Measurements from ENCODE around the gene ABCA2. TPM values are rescaled to one million over a fixed set of nuclear protein-coding genes. Genes with fewer than 3 reads are reported as not detected.
A peak's percentile ranks its signal among the peaks of the same experiment; 100 is the strongest.
"Not testable (repeated sequence)": the region's sequence is repeated elsewhere in the genome, so short reads cannot be mapped to it uniquely, and the experiment has no call there.

The ABCA2 gene
- total and polyA plus RNA-seq, 12 donors: 16.0 to 46.7 (median 28.1) TPM

DNA sequence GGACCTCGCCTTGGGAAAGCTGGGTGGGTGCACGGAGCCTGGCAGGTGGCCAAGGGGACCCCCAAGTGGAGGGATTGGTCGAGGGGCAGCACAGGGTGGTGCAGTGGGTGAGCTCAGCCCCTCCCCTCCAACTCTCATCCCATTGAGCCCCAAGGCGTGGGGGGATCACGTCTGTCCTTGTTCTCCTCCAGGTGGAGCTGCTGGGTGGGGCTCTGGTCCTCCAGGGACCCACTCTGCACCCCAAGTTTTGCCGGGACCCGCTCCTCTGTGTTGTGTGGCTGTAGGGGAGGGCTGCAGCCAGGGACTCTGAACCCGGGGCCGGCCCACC, 7.4 kb upstream of the ABCA2 start:
- intact Hi-C loops (cut with DNase I): loop anchor here in 9 of 10 donors (1.0 to 5.0 kb wide), 7 partner anchors 87 to 251 kb away; partner anchors contain the start of gene C8G (in 2 of the 9)
- no peaks in the 10 kb centered on the region for H3K9me3 ChIP-seq
- H3K4me3 ChIP-seq: no peak overlapping the region
- H3K36me3 ChIP-seq: peaks cover 0 to 34% (median 16%) of the 10 kb centered on the region in 9 donors
- peak in 5 of 8 donors; percentile 2 to 34 (median 14) for ATAC-seq
- H3K4me1 ChIP-seq: peaks cover 6 to 40% (median 11%) of the 10 kb centered on the region in 9 donors
- TF ChIP-seq, protein P1, sequence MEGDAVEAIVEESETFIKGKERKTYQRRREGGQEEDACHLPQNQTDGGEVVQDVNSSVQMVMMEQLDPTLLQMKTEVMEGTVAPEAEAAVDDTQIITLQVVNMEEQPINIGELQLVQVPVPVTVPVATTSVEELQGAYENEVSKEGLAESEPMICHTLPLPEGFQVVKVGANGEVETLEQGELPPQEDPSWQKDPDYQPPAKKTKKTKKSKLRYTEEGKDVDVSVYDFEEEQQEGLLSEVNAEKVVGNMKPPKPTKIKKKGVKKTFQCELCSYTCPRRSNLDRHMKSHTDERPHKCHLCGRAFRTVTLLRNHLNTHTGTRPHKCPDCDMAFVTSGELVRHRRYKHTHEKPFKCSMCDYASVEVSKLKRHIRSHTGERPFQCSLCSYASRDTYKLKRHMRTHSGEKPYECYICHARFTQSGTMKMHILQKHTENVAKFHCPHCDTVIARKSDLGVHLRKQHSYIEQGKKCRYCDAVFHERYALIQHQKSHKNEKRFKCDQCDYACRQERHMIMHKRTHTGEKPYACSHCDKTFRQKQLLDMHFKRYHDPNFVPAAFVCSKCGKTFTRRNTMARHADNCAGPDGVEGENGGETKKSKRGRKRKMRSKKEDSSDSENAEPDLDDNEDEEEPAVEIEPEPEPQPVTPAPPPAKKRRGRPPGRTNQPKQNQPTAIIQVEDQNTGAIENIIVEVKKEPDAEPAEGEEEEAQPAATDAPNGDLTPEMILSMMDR (IDR thresholded peaks at IDR 0.05): peak in 4 of 9 donors; percentile 20 to 45 (median 26)
- DNase-seq: no peak
- H3K27me3 ChIP-seq: no peaks in the 10 kb centered on the region
- 26 to 27% methylated on average over 9 of the region's 9 CpGs for WGBS, 2 donors
- peak overlapping the region in 1 of 10 donors; percentile 83 for H3K27ac ChIP-seq

DNA sequence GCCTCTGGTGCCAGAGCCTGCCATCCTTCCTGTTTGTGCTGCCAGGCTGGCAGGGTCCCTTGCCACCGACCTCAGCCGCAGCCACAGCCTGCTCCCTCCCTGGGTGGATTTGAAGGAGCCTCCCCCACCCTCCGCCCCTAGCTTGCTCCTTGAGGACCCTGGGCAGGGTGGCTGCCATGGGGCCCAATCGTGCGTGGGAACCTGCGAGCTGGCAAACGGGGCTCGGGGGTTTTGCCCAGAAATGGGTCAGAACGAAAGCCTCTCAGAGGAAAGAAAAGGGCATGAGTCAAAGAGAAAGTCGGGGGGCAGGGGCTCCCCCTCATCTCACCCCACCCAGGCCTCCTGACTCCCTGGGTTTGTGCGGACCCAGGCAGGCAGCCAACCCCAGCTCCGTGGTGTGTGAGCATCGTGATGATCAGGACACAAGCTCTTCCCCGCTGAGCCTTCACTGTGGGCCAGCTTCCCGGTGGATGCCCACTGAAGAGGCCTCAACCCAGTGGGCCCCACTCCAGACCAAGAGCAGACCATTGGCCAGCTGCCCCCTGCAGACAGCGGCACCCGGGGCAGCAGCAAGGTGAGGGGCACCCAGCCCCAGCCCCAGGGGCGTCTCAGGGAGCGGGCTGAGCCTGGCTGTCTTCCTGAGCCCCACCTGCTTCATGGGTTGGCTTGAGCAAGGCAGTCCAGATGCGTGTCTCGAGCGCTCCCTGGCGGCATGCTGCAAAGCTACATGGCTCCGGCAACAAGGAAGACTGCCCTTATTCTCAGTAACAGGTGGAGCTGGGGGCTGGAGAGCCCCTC, 6.9 kb upstream of the ABCA2 start:
- intact Hi-C loops (cut with DNase I): loop anchor here (1.0 to 5.0 kb wide), 7 partner anchors 86 to 250 kb away; partner anchors contain the start of gene C8G (in 4 of the 10)
- WGBS, 2 donors: 23 to 27% methylated on average over 24 of the region's 24 CpGs
- Histone ChIP-seq H3K4me1 (peaks cover 6 to 45% (median 11%) of the 10 kb centered on the region in 9 donors), H3K9me3 (no peaks in the 10 kb centered on the region), H3K27ac (peak overlapping the region in 2 of 10 donors; percentile 6 to 83), H3K27me3 (no peaks in the 10 kb centered on the region), H3K4me3 (peak overlapping the region in 1 of 10 donors; percentile 15), H3K36me3 (peaks cover 0 to 28% (median 13%) of the 10 kb centered on the region in 9 donors)
- ATAC-seq: peak; percentile 67 to 89 (median 79)
- TF ChIP-seq, protein P1 (IDR thresholded peaks at IDR 0.05): peak; percentile 88 to 95 (median 93)
- peak; percentile 76 to 86 for DNase-seq

DNA sequence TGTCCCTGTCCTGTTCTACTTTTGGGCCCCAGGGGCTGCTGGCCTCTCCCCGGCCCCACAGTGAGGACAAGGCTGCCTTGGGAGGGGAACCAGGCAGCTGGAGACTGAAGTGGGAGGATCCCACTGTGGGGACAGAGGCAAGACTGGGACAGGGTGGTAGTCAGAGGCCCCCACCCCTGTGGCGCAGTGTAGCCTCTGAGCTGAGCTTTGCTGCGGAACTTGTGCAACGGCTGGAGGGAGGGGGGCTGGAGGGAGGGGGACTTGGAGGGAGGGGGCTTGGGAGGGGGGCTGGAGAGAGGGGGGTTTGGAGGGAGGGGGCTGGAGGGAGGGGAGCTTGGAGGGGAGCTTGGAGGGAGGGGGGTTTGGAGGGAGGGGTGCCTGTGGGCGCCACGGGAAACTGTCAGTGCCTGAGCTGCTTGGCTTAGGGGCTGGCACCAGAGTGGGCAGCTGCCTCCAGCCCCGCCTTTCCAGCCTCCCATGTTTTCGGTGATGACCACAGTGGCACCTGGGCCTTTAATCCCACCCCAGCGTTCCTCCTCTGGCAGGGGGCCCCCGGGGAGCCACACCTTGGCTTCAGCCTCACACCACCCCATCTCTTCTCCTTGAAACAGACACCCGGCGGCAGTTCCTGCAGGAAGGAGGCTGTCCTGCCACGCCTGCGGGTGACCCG, 6.1 kb upstream of the ABCA2 start:
- peaks cover 6 to 52% (median 18%) of the 10 kb centered on the region in 9 donors for H3K4me1 ChIP-seq
- intact Hi-C loops (cut with DNase I): loop anchor here in 8 of 10 donors (2.0 to 5.0 kb wide), 6 partner anchors 85 to 249 kb away; partner anchors contain the start of gene C8G (in 2 of the 8)
- 60 to 67% methylated on average over 15 of the region's 15 CpGs for WGBS, 2 donors
- H3K27me3 ChIP-seq: no peaks in the 10 kb centered on the region
- no peaks in the 10 kb centered on the region for H3K9me3 ChIP-seq
- TF ChIP-seq, protein P1 (IDR thresholded peaks at IDR 0.05): no peak
- DNase-seq: no peak
- H3K36me3 ChIP-seq: peaks cover 0 to 21% (median 7%) of the 10 kb centered on the region in 9 donors
- H3K27ac ChIP-seq: peak overlapping the region in 2 of 10 donors; percentile 6 to 83
- H3K4me3 ChIP-seq: peak overlapping the region in 3 of 10 donors; percentile 18 to 68 (median 27)
- no peak for ATAC-seq

DNA sequence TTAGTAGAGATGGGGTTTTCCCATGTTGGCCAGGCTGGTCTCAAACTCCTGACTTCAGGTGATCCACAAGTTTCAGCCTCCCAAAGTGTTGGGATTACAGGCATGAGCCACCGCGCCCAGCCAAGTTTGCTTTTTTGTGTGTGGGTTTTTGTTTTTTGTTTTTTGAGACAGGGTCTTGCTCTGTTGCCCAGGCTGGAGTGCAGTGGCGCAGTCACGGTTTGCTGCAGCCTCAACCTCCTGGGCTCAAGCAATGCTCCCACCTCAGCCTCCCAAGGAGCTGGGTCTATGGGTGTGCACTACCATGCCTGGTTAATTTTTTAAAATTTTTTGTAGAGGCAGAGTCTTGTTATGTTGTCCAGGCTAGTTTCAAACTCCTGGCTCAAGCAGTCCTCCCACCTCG, 5.4 kb upstream of the ABCA2 start:
- peaks cover 8 to 59% (median 25%) of the 10 kb centered on the region in 9 donors for H3K4me1 ChIP-seq
- not testable (repeated sequence) for ATAC-seq, H3K9me3 ChIP-seq, H3K27me3 ChIP-seq, DNase-seq
- WGBS, 2 donors: 90 to 96% methylated on average over 5 of the region's 5 CpGs
- intact Hi-C loops (cut with DNase I): loop anchor here in 3 of 10 donors (2.0 to 5.0 kb wide), 3 partner anchors 86 to 246 kb away; partner anchors contain the start of gene C8G (in 2 of the 3)
- peak overlapping the region in 5 of 10 donors; percentile 8 to 68 (median 18) for H3K4me3 ChIP-seq
- peak overlapping the region in 1 of 10 donors; percentile 83 for H3K27ac ChIP-seq
- peaks cover 0 to 14% (median under 1%) of the 10 kb centered on the region in 9 donors for H3K36me3 ChIP-seq
